SIG-M5 treated with dmso at 0.1 percent for 504 hours (cell line): ENCODE results near the gene FAM187B.

Experiments
- DNase-seq: peaks from one replicate; lab custom pipeline; 2025; ENCODE audit not compliant: unreplicated experiment; lab: John Stamatoyannopoulos, UW

Gene FAM187B

GRCh38 chr19:35228177-35228930 lies at the start of gene FAM187B:
TSS of gene FAM187B (minus strand) at chr19:35228739. CDS start at chr19:35228680, 59 bp downstream.
- DNase-seq: no peak

- DNase-seq: no peak
Observed at GRCh38 chr19:35276706-35277281, 48.3 kb upstream of the FAM187B start.

- no peak for DNase-seq
Observed at GRCh38 chr19:35274323-35274722, 45.8 kb upstream of the FAM187B start.

- DNase-seq: no peak
Observed at GRCh38 chr19:35273686-35274259, 45.2 kb upstream of the FAM187B start.

GRCh38 chr19:35272954-35273649 lies 44.6 kb upstream of the FAM187B start:
- no peak for DNase-seq

GRCh38 chr19:35272122-35272719 lies 43.7 kb upstream of the FAM187B start:
- DNase-seq: peak; percentile 47

GRCh38 chr19:35271546-35271945 lies 43.0 kb upstream of the FAM187B start:
- no peak for DNase-seq

- no peak for DNase-seq
Observed at GRCh38 chr19:35270381-35270811, 41.9 kb upstream of the FAM187B start.

GRCh38 chr19:35269438-35270117 lies 41.0 kb upstream of the FAM187B start:
- peak; percentile 59 for DNase-seq

- peak; percentile 40 for DNase-seq
Observed at GRCh38 chr19:35268536-35269437, 40.2 kb upstream of the FAM187B start, which contains the start of gene USF2. TSS of gene USF2 (plus strand) at chr19:35268962. CDS start at chr19:35269102, 140 bp downstream.

- DNase-seq: peak; percentile 55
Observed at GRCh38 chr19:35267818-35268535, 39.4 kb upstream of the FAM187B start.

GRCh38 chr19:35267353-35267817 lies 38.8 kb upstream of the FAM187B start:
- DNase-seq: no peak

GRCh38 chr19:35266520-35267352 lies 38.2 kb upstream of the FAM187B start:
- no peak for DNase-seq

- no peak for DNase-seq
Observed at GRCh38 chr19:35265900-35266519, 37.5 kb upstream of the FAM187B start.

- no peak for DNase-seq
Observed at GRCh38 chr19:35265126-35265899, 36.8 kb upstream of the FAM187B start.

- DNase-seq: no peak
Observed at GRCh38 chr19:35264268-35265125, 36.0 kb upstream of the FAM187B start.
